ENCODE results near the gene TBCEL. TPM values are rescaled to one million over a fixed set of nuclear protein-coding genes. Genes with fewer than 3 reads are reported as not detected.
"Not testable (repeated sequence)": the region's sequence is repeated elsewhere in the genome, so short reads cannot be mapped to it uniquely, and the experiment has no call there.

The TBCEL gene
- total RNA-seq, 2 donors from 2014 or later: 15.2 to 15.9 TPM

DNA sequence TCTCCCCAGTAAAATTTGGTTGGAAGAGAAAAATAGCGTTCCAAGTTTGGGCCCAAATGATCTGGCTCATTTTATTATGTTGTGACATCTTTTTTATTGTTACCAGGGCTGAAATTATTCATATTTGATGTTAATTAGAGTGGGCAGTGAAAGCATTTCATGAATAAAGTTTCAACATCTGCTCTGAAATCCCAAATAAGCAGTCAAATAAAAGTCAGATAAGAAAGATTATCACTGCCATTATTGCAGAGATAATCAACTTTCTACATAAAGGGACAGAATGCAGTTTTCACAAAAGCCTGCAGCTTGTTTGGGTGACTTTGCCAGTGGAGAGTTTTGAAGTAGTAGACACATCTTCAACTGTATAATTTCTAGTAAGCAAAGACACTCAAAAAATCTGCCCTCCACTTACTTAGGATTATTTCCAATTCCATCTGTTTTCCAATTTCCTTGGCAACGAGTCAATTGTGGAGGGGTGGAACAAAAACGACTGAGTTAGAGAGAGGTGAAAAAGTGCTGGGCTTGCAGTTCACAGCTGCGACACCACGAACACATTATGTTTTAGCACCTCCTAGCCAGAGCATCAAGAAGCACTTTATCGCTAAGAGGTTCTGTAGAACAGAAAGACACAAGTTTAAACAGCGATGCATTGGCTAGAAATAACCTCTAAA lies 86.1 kb downstream of the TBCEL start:
- Mint-ChIP-seq H3K36me3 (no peaks in the 10 kb centered on the region), H3K4me3 (no peak overlapping the region), H3K27ac (no peak overlapping the region), H3K27me3 (peaks cover 21 to 26% of the 10 kb centered on the region in 2 donors), H3K9me3 (no peaks in the 10 kb centered on the region), H3K4me1 (ENCODE audit: low read depth in 2 of 2) (peaks cover 0 to 2% of the 10 kb centered on the region in 2 donors)
- ATAC-seq (no peak), DNase-seq (ENCODE audit: low spot score) (no peak)

GRCh38 chr11:121110871-121111724 lies 87.2 kb downstream of the TBCEL start:
- ATAC-seq: no peak
- no peak for DNase-seq (ENCODE audit: low spot score)
- H3K27ac Mint-ChIP-seq: no peak overlapping the region
- no peaks in the 10 kb centered on the region for H3K9me3 Mint-ChIP-seq
- peaks cover 0 to 2% of the 10 kb centered on the region in 2 donors for H3K4me1 Mint-ChIP-seq (ENCODE audit: low read depth in 2 of 2)
- peaks cover 21 to 31% of the 10 kb centered on the region in 2 donors for H3K27me3 Mint-ChIP-seq
- no peak overlapping the region for H3K4me3 Mint-ChIP-seq
- no peaks in the 10 kb centered on the region for H3K36me3 Mint-ChIP-seq

DNA sequence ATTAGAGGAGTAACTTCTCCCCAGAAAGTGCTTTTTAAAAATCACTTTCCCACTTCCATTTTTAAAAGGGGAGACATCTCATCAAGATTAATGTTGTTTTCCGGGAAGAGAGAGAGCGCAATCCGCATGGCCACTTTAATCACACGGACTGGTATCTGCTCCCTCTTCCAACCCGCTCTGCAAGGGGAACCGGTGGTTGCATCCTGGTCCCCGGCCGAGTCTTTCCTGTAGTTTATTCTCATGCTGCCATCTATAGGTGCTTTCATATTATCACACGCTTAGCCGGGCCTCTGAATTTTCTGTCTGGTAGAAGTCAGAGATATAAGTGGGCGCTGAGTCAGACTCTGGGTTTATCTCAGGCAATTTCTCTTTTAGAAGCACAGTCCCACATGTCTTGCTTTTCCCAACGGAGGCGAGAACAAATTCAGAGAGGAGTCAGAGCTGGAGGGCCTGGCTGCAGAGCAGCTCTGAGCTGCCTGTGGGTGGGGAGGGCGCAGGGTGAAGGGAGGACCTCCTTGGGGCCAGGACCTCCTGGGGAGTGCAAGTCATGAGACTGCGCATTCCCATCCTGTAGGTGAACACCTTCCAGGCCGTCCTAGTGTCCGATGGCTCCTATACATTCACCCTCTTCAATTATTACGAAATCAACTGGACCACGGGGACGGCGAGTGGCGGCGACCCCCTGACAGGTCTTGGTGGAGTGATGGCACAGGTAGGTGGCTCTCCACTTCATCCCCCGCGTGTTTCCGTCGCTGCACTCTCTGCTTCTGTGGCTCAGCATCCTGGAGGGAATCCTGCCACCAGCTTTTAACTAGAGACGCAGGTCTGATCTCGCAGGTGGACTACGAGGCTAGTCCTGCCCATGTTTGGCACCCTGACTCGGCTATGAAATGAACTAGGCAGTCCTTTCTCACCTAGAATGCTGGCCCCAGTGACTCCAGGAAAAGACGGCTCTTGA lies 88.9 kb downstream of the TBCEL start:
- no peaks in the 10 kb centered on the region for H3K36me3 Mint-ChIP-seq
- DNase-seq (ENCODE audit: low spot score): no peak
- H3K9me3 Mint-ChIP-seq: no peaks in the 10 kb centered on the region
- peaks cover 0 to 2% of the 10 kb centered on the region in 2 donors for H3K4me1 Mint-ChIP-seq (ENCODE audit: low read depth in 2 of 2)
- ATAC-seq: peak in 1 of 2 donors; percentile 69
- H3K4me3 Mint-ChIP-seq: no peak overlapping the region
- peaks cover 21 to 35% of the 10 kb centered on the region in 2 donors for H3K27me3 Mint-ChIP-seq
- H3K27ac Mint-ChIP-seq: no peak overlapping the region

- no peaks in the 10 kb centered on the region for H3K36me3 Mint-ChIP-seq
- no peak overlapping the region for H3K4me3 Mint-ChIP-seq
- DNase-seq (ENCODE audit: low spot score) (no peak), ATAC-seq (no peak)
- H3K9me3 Mint-ChIP-seq: no peaks in the 10 kb centered on the region
- H3K27me3 Mint-ChIP-seq: peaks cover 21 to 31% of the 10 kb centered on the region in 2 donors
- peaks cover 0 to 2% of the 10 kb centered on the region in 2 donors for H3K4me1 Mint-ChIP-seq (ENCODE audit: low read depth in 2 of 2)
- no peak overlapping the region for H3K27ac Mint-ChIP-seq
Measured at GRCh38 chr11:121113611-121114010, 89.7 kb downstream of the TBCEL start.

GRCh38 chr11:121115024-121115423 lies 91.1 kb downstream of the TBCEL start:
- H3K9me3 Mint-ChIP-seq; ATAC-seq; DNase-seq (ENCODE audit: low spot score); H3K36me3 Mint-ChIP-seq; H3K27ac Mint-ChIP-seq; H3K4me3 Mint-ChIP-seq; H3K4me1 Mint-ChIP-seq (ENCODE audit: low read depth in 2 of 2): not testable (repeated sequence)
- peaks cover 21 to 29% of the 10 kb centered on the region in 2 donors for H3K27me3 Mint-ChIP-seq

- no peaks in the 10 kb centered on the region for H3K4me1 Mint-ChIP-seq (ENCODE audit: low read depth in 2 of 2)
Measured at GRCh38 chr11:121117788-121118187, 93.9 kb downstream of the TBCEL start.

GRCh38 chr11:121119440-121119839 lies 95.5 kb downstream of the TBCEL start:
- peaks cover 6% of the 10 kb centered on the region for H3K9me3 Mint-ChIP-seq
- no peak for DNase-seq (ENCODE audit: low spot score)
- H3K27ac Mint-ChIP-seq: no peak overlapping the region
- no peaks in the 10 kb centered on the region for H3K4me1 Mint-ChIP-seq (ENCODE audit: low read depth in 2 of 2)
- H3K4me3 Mint-ChIP-seq: no peak overlapping the region
- peaks cover 9 to 13% of the 10 kb centered on the region in 2 donors for H3K27me3 Mint-ChIP-seq
- no peak for ATAC-seq
- H3K36me3 Mint-ChIP-seq: no peaks in the 10 kb centered on the region

More at GRCh38 chr11:121117788-121118187, 93.9 kb downstream of the TBCEL start:
- H3K36me3 Mint-ChIP-seq: no peaks in the 10 kb centered on the region
- H3K4me3 Mint-ChIP-seq: no peak overlapping the region
- peaks cover 3% of the 10 kb centered on the region for H3K9me3 Mint-ChIP-seq
- H3K27me3 Mint-ChIP-seq: peaks cover 2 to 13% of the 10 kb centered on the region in 2 donors
- no peak overlapping the region for H3K27ac Mint-ChIP-seq
- DNase-seq (ENCODE audit: low spot score) (no peak), ATAC-seq (no peak)

GRCh38 chr11:121122328-121122727 lies 98.4 kb downstream of the TBCEL start:
- Mint-ChIP-seq H3K9me3 (peaks cover 6% of the 10 kb centered on the region), H3K27ac (no peak overlapping the region), H3K4me3 (no peak overlapping the region), H3K36me3 (no peaks in the 10 kb centered on the region), H3K27me3 (peaks cover 0 to 15% of the 10 kb centered on the region in 2 donors), H3K4me1 (ENCODE audit: low read depth in 2 of 2) (no peaks in the 10 kb centered on the region)
- DNase-seq (ENCODE audit: low spot score) (no peak), ATAC-seq (no peak)

DNA sequence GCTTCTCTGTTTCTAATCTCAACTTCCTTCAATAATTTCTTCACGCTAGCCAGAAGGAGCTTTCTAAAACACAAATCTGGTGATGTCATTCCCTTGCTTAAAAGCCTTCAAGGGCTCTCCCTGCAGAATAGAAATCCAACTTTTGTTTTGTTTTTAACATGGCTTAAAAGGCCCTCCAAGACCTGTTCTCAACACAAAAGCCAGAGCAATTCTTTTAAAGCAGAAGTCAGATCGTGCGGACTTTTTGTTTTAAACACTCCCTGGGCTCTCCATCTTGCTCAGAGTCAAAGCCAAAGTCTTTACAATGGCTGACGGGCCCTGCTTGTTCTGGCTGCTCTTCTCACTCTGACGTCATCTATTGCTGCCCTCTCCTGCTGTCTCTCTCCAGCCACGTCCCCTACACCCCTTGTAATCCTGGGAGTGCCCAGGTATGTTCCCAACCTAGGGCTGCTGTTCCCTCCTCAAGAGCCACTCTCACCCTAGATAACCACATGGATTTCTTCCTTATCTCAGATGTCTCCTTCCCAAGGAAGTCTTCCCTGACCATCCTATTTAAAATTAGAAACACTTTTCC lies 99.7 kb downstream of the TBCEL start:
- Mint-ChIP-seq H3K36me3 (no peaks in the 10 kb centered on the region), H3K4me3 (no peak overlapping the region), H3K9me3 (peaks cover 6% of the 10 kb centered on the region), H3K27me3 (peaks cover 0 to 15% of the 10 kb centered on the region in 2 donors), H3K4me1 (ENCODE audit: low read depth in 2 of 2) (no peaks in the 10 kb centered on the region), H3K27ac (no peak overlapping the region)
- DNase-seq (ENCODE audit: low spot score) (no peak), ATAC-seq (no peak)

- Mint-ChIP-seq H3K27me3 (peaks cover 0 to 15% of the 10 kb centered on the region in 2 donors), H3K9me3 (peaks cover 3% of the 10 kb centered on the region), H3K4me3 (no peak overlapping the region), H3K4me1 (ENCODE audit: low read depth in 2 of 2) (no peaks in the 10 kb centered on the region), H3K27ac (no peak overlapping the region), H3K36me3 (no peaks in the 10 kb centered on the region)
- ATAC-seq (peak in 1 of 2 donors; percentile 24), DNase-seq (ENCODE audit: low spot score) (no peak)
Measured at GRCh38 chr11:121127809-121128208, 103.9 kb downstream of the TBCEL start.

DNA sequence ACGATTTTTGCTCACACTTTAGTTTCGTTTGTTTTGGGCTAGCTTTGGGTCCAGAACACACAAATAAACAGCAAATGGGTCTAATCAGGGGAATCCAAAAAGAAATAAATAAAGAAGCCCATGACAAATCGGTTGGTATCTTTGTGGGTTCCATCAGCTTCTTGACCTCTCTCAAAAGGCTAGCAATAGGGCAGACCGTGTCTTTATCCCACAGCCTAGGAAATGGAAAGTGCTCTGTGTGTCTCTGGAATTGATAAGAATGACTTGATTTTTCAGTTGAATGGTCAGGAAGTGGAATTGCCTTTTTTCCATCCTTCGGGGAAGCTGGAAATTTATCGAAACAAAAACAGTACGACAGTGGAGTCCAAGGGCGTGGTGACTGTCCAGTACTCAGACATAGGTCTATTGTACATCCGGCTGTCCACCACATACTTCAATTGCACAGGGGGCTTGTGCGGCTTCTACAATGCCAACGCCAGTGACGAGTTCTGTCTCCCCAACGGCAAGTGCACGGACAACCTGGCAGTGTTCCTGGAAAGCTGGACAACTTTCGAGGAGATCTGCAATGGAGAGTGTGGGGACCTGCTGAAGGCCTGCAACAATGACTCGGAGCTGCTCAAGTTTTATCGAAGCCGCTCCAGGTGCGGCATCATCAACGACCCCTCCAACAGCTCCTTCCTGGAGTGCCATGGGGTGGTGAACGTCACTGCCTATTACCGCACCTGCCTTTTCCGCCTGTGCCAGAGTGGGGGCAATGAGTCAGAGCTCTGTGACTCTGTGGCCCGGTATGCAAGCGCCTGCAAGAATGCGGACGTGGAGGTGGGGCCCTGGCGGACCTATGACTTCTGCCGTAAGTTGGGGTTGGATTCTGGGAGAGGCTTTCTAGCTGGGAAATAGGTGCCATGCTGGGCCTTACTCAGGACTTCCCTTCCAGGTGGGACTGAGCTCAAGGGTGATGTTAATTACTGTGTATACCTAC lies 105.7 kb downstream of the TBCEL start:
- no peaks in the 10 kb centered on the region for H3K4me1 Mint-ChIP-seq (ENCODE audit: low read depth in 2 of 2)
- ATAC-seq (no peak), DNase-seq (ENCODE audit: low spot score) (no peak)
- H3K27me3 Mint-ChIP-seq: peaks cover 3 to 7% of the 10 kb centered on the region in 2 donors
- no peaks in the 10 kb centered on the region for H3K36me3 Mint-ChIP-seq
- no peak overlapping the region for H3K27ac Mint-ChIP-seq
- no peak overlapping the region for H3K4me3 Mint-ChIP-seq
- H3K9me3 Mint-ChIP-seq: no peaks in the 10 kb centered on the region

DNA sequence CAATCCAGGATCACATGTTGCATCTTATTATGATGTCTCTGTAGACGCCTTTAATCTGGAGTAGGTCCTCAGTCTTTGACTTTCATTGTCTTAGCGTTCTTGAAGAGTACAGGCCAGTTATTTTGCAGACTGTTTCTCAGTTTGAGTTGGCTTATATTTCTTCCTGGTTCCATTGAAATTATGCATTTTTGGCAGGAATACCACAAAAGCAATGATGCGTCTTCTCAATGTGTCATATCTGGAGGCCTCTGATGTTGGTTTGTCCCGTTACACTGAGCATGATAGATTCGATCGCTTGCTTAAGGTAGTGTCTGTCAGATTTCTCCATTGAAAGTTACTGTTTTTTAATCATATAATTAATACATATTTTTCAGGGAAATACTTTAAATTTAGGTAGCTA lies 107.8 kb downstream of the TBCEL start:
- Mint-ChIP-seq H3K9me3 (no peaks in the 10 kb centered on the region), H3K4me3 (no peak overlapping the region), H3K27ac (no peak overlapping the region), H3K27me3 (peaks cover 5 to 12% of the 10 kb centered on the region in 2 donors), H3K4me1 (ENCODE audit: low read depth in 2 of 2) (no peaks in the 10 kb centered on the region), H3K36me3 (no peaks in the 10 kb centered on the region)
- DNase-seq (ENCODE audit: low spot score) (no peak), ATAC-seq (no peak)

Measured in natural killer cell treated with Interleukin-12 subunit alpha and Interleukin-12 subunit beta and Interleukin-15 and Interleukin-18, amount 100 ng/mL, for 72 hours (primary cell).